PC-9 (cell line): Measurements from ENCODE around the gene SLC16A12. TPM values are rescaled to one million over a fixed set of nuclear protein-coding genes. Genes with fewer than 3 reads are reported as not detected.
"Not testable (repeated sequence)": the region's sequence is repeated elsewhere in the genome, so short reads cannot be mapped to it uniquely, and the experiment has no call there.

Experiments
- BruUV-seq: library from RNA; stranded (reverse); fragments of 400-500 nt; replicated peaks from 2 replicates; lab custom pipeline; 2021; lab: Mats Ljungman, UMichigan
- CTCF ChIA-PET: fragments of 300-600 bp; sonication (Branson Sonifier 250); formaldehyde crosslinking; loops from one replicate; lab custom pipeline; 2022; ENCODE audit warnings: antibody characterized with exemption; lab: Charles Lee
- POLR2A ChIA-PET: fragments of 300-600 bp; sonication (Branson Sonifier 250); formaldehyde crosslinking; loops from one replicate; lab custom pipeline; 2022; ENCODE audit warnings: antibody characterized with exemption; ENCODE audit not compliant: unreplicated experiment; lab: Charles Lee
- DNase-seq, 2 experiments: peaks; one replicate each; pipeline versions ENCODE4 v3.0.0 to v3.0.0-alpha.2; 2015 to 2022; ENCODE audit warnings: mixed read lengths in 1 of 2
- H2AFZ ChIP-seq: fragments of 200-600 bp; sonication (generic); 2 replicates; pipeline ENCODE4 v1.8.1; 2017; ENCODE audit warnings: antibody characterized with exemption
- H3F3A ChIP-seq: fragments of 200-600 bp; sonication (generic); 2 replicates; pipeline ENCODE4 v1.8.1; 2017; ENCODE audit warnings: antibody characterized with exemption, mild to moderate bottlenecking, low read depth; ENCODE audit not compliant: insufficient read depth
- H3K27ac ChIP-seq: fragments of 200-600 bp; sonication (generic); 2 replicates; pipeline ENCODE4 v1.6.1; 2016; ENCODE audit warnings: mixed run types
- H3K27me3 ChIP-seq: fragments of 200-600 bp; sonication (generic); 2 replicates; pipeline ENCODE4 v1.6.1; 2016; ENCODE audit warnings: low read depth, mixed run types; ENCODE audit not compliant: insufficient read depth
- H3K36me3 ChIP-seq: fragments of 200-600 bp; sonication (generic); 2 replicates; pipeline ENCODE4 v1.6.1; 2016; ENCODE audit warnings: low read depth, mixed run types
- H3K4me1 ChIP-seq: fragments of 200-600 bp; sonication (generic); replicated peaks from 2 replicates; pipeline ENCODE4 v1.6.1; 2016; ENCODE audit warnings: mixed run types; ENCODE audit not compliant: insufficient read depth
- H3K4me2 ChIP-seq: fragments of 200-600 bp; sonication (generic); 2 replicates; pipeline ENCODE4 v1.6.1; 2017; ENCODE audit warnings: mixed run types
- H3K4me3 ChIP-seq: fragments of 200-600 bp; sonication (generic); 2 replicates; pipeline ENCODE4 v1.6.1; 2016; ENCODE audit warnings: mixed run types
- H3K79me2 ChIP-seq: fragments of 200-600 bp; sonication (generic); 2 replicates; pipeline ENCODE4 v1.6.1; 2017; ENCODE audit warnings: low read depth, mixed run types
- H3K9me2 ChIP-seq: fragments of 200-600 bp; sonication (generic); 2 replicates; pipeline ENCODE4 v1.8.1; 2017; ENCODE audit warnings: mild to moderate bottlenecking; ENCODE audit not compliant: insufficient read depth
- H3K9me3 ChIP-seq: fragments of 200-600 bp; sonication (generic); 2 replicates; pipeline ENCODE4 v1.8.1; 2016; ENCODE audit warnings: low read depth; ENCODE audit not compliant: insufficient read depth
- H4K20me1 ChIP-seq: fragments of 200-600 bp; sonication (generic); 2 replicates; pipeline ENCODE4 v1.8.1; 2017; ENCODE audit not compliant: insufficient read depth
- CTCF ChIP-seq: fragments of 200-600 bp; sonication (generic); conservative IDR thresholded peaks from 2 replicates; pipeline ENCODE4 v1.6.1; 2017; ENCODE audit warnings: mixed run types, antibody characterized with exemption, mild to moderate bottlenecking, moderate library complexity
- EZH2 ChIP-seq: fragments of 200-600 bp; sonication (generic); IDR thresholded peaks from 2 replicates; pipeline ENCODE4 v1.8.0; 2017; ENCODE audit warnings: antibody characterized with exemption, low read depth
- intact Hi-C: fragments of 100-400 bp; cut with micrococcal nuclease; formaldehyde crosslinking; loops from one replicate; pipeline ENCODE4 v1.10.0; 2022; ENCODE audit not compliant: unreplicated experiment
- total RNA-seq: library from RNA; stranded (reverse); gene quantifications from 2 replicates; pipeline ENCODE4 v1.2.3, GENCODE V29; 2021

SLC16A12 gene
- total RNA-seq, 1 experiment from 2014 or later: 0.74 TPM

- CTCF ChIA-PET: no interaction called here
- H3K79me2 ChIP-seq: no peaks in the 10 kb centered on the region
- peaks cover 6% of the 10 kb centered on the region for H3F3A ChIP-seq
- H3K27ac ChIP-seq: no peak overlapping the region
- TF ChIP-seq CTCF (no peak), EZH2 (no peak)
- no peak overlapping the region for H3K4me2 ChIP-seq
- H3K4me3 ChIP-seq: no peak overlapping the region
- H3K9me3 ChIP-seq: no peaks in the 10 kb centered on the region
- no peaks in the 10 kb centered on the region for H4K20me1 ChIP-seq
- H3K4me1 ChIP-seq: peaks cover 19% of the 10 kb centered on the region
- intact Hi-C loops: no loop called here
- BruUV-seq: no TSS peak
- no peak for DNase-seq
- POLR2A ChIA-PET: no interaction called here
- no peaks in the 10 kb centered on the region for H3K27me3 ChIP-seq
- H2AFZ ChIP-seq: no peak overlapping the region
- H3K36me3 ChIP-seq: no peaks in the 10 kb centered on the region
- no peaks in the 10 kb centered on the region for H3K9me2 ChIP-seq
Measured at GRCh38 chr10:89547853-89548513, 12.6 kb upstream of the SLC16A12 start.

- H3K36me3 ChIP-seq, H3K27ac ChIP-seq, H3K4me3 ChIP-seq, H3K4me2 ChIP-seq, POLR2A ChIA-PET, H3K27me3 ChIP-seq, H3K79me2 ChIP-seq, CTCF ChIA-PET, BruUV-seq, H4K20me1 ChIP-seq, intact Hi-C loops, DNase-seq, H3F3A ChIP-seq, H3K9me3 ChIP-seq, H3K9me2 ChIP-seq, H2AFZ ChIP-seq: not testable (repeated sequence)
- H3K4me1 ChIP-seq: peaks cover 14% of the 10 kb centered on the region
Measured at GRCh38 chr10:89546651-89547050, 11.3 kb upstream of the SLC16A12 start.

- no TSS peak for BruUV-seq
- H3K4me2 ChIP-seq: no peak overlapping the region
- no peak overlapping the region for H3K27ac ChIP-seq
- no peaks in the 10 kb centered on the region for H3K9me3 ChIP-seq
- no peaks in the 10 kb centered on the region for H3K27me3 ChIP-seq
- intact Hi-C loops: no loop called here
- ChIA-PET POLR2A (no interaction called here), CTCF (no interaction called here)
- no peaks in the 10 kb centered on the region for H4K20me1 ChIP-seq
- H3K9me2 ChIP-seq: no peaks in the 10 kb centered on the region
- H3K79me2 ChIP-seq: no peaks in the 10 kb centered on the region
- H3K4me3 ChIP-seq: no peak overlapping the region
- H3K36me3 ChIP-seq: no peaks in the 10 kb centered on the region
- TF ChIP-seq CTCF (no peak), EZH2 (no peak)
- no peak for DNase-seq
- peaks cover 1% of the 10 kb centered on the region; the same call in 1 of the 2 replicates for H3K4me1 ChIP-seq
- no peaks in the 10 kb centered on the region for H3F3A ChIP-seq
- H2AFZ ChIP-seq: no peak overlapping the region
Measured at GRCh38 chr10:89543841-89544240, 8.4 kb upstream of the SLC16A12 start.

- ChIA-PET CTCF (no interaction called here), POLR2A (no interaction called here)
- TF ChIP-seq CTCF (no peak), EZH2 (no peak)
- Histone ChIP-seq H3K4me3 (no peak overlapping the region), H3K9me3 (no peaks in the 10 kb centered on the region), H2AFZ (no peak overlapping the region), H3F3A (no peaks in the 10 kb centered on the region), H3K36me3 (no peaks in the 10 kb centered on the region), H3K27ac (no peak overlapping the region), H4K20me1 (no peaks in the 10 kb centered on the region), H3K4me1 (no peaks in the 10 kb centered on the region), H3K79me2 (no peaks in the 10 kb centered on the region), H3K27me3 (no peaks in the 10 kb centered on the region), H3K9me2 (no peaks in the 10 kb centered on the region), H3K4me2 (no peak overlapping the region)
- intact Hi-C loops: no loop called here
- no peak for DNase-seq
- no TSS peak for BruUV-seq
Measured at GRCh38 chr10:89540420-89540949, 5.1 kb upstream of the SLC16A12 start.
